RPMI7951 (cell line): Measurements from ENCODE around the gene ZC3H11A. TPM values are rescaled to one million over a fixed set of nuclear protein-coding genes. Genes with fewer than 3 reads are reported as not detected.

Experiments used
- DNase-seq: peaks from one replicate; pipeline ENCODE4 v3.0.0-alpha.2; 2012; ENCODE audit warnings: low read depth
- total RNA-seq: library from RNA; depleted of rRNA; stranded (reverse); fragments of >200 nt; shearing (Covaris generic); gene quantifications from 2 replicates; pipeline ENCODE4 v1.2.3, GENCODE V29; 2014; rRNA removed

Gene ZC3H11A
- total RNA-seq, 1 experiment from 2014 or later: 71.3 TPM

GRCh38 chr1:203840208-203840808 lies 44.9 kb downstream of the ZC3H11A start:
- DNase-seq: no peak

- DNase-seq: no peak
These were observed 47.1 kb downstream of the ZC3H11A start for GRCh38 chr1:203842559-203842876.

- DNase-seq: no peak
These were observed 48.0 kb downstream of the ZC3H11A start for GRCh38 chr1:203843435-203843834.

Other genes with a start within 250 kb of the ZC3H11A start
- gene ATP2B4, start 168.8 kb upstream of the ZC3H11A start, total RNA-seq: 30.4 and 36.5 TPM in 2 replicates
- gene LAX1, start 30.4 kb upstream of the ZC3H11A start, total RNA-seq: 0.36 TPM in 1 of 2 replicates, not detected in the other
- gene ZBED6, start within 50 bp of the ZC3H11A start, total RNA-seq: 7.4 and 10.2 TPM in 2 replicates
- gene SNRPE, start 66.0 kb downstream of the ZC3H11A start, total RNA-seq: 184 and 185 TPM in 2 replicates